Measurements from ENCODE around the gene ACAD9. TPM values are rescaled to one million over a fixed set of nuclear protein-coding genes. Genes with fewer than 3 reads are reported as not detected.
"Not testable (repeated sequence)": the region's sequence is repeated elsewhere in the genome, so short reads cannot be mapped to it uniquely, and the experiment has no call there.

Gene ACAD9
- total RNA-seq, 1 experiment from 2014 or later, result 31.9 TPM

- DNase-seq (ENCODE audit: low spot score), result no peak
These were observed 16.6 kb downstream of the ACAD9 start for GRCh38 chr3:128895843-128896697.

GRCh38 chr3:128902426-128902825 lies 23.0 kb downstream of the ACAD9 start:
- DNase-seq (ENCODE audit: low spot score), result no peak

- DNase-seq (ENCODE audit: low spot score), result no peak
These were observed 24.1 kb downstream of the ACAD9 start for GRCh38 chr3:128903501-128903900.

GRCh38 chr3:128906031-128906803 lies 26.8 kb downstream of the ACAD9 start:
- DNase-seq (ENCODE audit: low spot score), result no peak

GRCh38 chr3:128906804-128907525 lies 27.5 kb downstream of the ACAD9 start:
- DNase-seq (ENCODE audit: low spot score), result no peak

- no peak for DNase-seq (ENCODE audit: low spot score)
These were observed 28.5 kb downstream of the ACAD9 start for GRCh38 chr3:128907706-128908445.

GRCh38 chr3:128908951-128909350 lies 29.5 kb downstream of the ACAD9 start:
- DNase-seq (ENCODE audit: low spot score), result no peak

- no peak for DNase-seq (ENCODE audit: low spot score)
These were observed 30.6 kb downstream of the ACAD9 start for GRCh38 chr3:128910006-128910405.

GRCh38 chr3:128911911-128912310 lies 32.5 kb downstream of the ACAD9 start:
- DNase-seq (ENCODE audit: low spot score), result no peak

- no peak for DNase-seq (ENCODE audit: low spot score)
These were observed 35.7 kb downstream of the ACAD9 start for GRCh38 chr3:128914966-128915645.

GRCh38 chr3:128917291-128917690 lies 37.9 kb downstream of the ACAD9 start:
- no peak for DNase-seq (ENCODE audit: low spot score)

GRCh38 chr3:128919988-128920387 lies 40.6 kb downstream of the ACAD9 start:
- no peak for DNase-seq (ENCODE audit: low spot score)

- no peak for DNase-seq (ENCODE audit: low spot score)
These were observed 43.5 kb downstream of the ACAD9 start for GRCh38 chr3:128922804-128923459.

- DNase-seq (ENCODE audit: low spot score), result no peak
These were observed 44.2 kb downstream of the ACAD9 start for GRCh38 chr3:128923576-128923975.

- not testable (repeated sequence) for DNase-seq (ENCODE audit: low spot score)
These were observed 44.6 kb downstream of the ACAD9 start for GRCh38 chr3:128923986-128924385.

GRCh38 chr3:128929364-128929763 lies 49.9 kb downstream of the ACAD9 start:
- DNase-seq (ENCODE audit: low spot score), result no peak

- no peak for DNase-seq (ENCODE audit: low spot score)
These were observed 51.6 kb downstream of the ACAD9 start for GRCh38 chr3:128931046-128931445.

- no peak for DNase-seq (ENCODE audit: low spot score)
These were observed 53.2 kb downstream of the ACAD9 start for GRCh38 chr3:128932516-128933212.

GRCh38 chr3:128933213-128933921 lies 53.9 kb downstream of the ACAD9 start:
- DNase-seq (ENCODE audit: low spot score), result no peak
